Activated CD4-positive, CD25-positive, alpha-beta regulatory T cell treated with anti-CD3 and anti-CD28 coated beads, Interleukin-2, amount 50 U/mL, for 24 hours (primary cell): Measurements from ENCODE around the gene LPIN1.

ENCODE experiments used
- ATAC-seq, 2 donors: fragments of 150-1000 bp; cut with Tn5 transposase; one replicate each; pipeline ENCODE4 v1.10.0; 2021; ENCODE audit warnings: mild to moderate bottlenecking in 1 of 2, moderate library complexity in 1 of 2

Gene LPIN1

DNA sequence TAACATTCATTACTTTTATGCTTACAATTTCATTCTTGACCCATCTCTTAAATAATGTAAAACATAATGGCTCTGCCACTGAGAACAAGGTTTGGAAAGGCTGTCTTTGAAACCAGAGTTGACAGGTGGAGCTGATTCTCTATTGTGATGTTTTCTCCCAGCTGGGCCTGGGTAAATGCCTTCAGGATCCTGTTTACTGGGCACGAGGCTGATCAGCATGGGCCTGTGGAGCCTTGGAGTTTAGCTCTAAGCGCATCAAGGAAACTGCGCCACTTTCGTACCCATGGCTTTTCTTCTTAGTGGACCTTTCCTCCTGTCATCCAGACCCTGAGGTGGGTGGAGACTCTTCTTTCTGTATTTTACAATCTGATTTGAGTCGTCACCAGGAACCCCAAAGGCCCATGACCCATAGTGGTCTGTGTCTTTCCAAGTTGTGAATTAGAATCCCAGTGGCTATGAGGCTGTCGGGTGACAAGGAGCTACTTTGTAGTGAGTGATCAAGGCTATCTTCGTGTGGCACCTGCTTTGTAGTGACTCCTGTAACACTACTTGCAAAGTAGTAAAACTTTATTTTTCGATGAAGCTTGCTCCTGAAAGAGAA is 123.1 kb downstream of the LPIN1 start:
- no peak for ATAC-seq

DNA sequence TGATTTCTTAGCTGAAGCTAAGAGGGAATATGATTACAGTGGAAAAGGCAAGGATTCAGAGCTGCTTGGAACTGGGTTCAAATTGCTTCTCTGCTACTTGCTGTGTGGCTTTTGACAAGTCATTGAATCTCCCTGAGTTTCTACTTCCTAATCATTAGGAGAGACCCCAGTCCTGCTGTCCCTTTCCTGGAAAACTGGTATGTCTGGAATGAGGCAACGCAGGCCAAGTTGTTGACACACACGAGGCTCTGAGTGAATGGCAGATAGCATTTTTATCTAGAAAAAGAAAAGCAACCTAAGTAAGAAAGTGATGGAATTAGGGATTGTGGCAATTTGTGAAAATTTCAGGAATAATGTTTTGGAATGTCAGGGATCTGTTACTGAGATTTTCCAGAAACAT is 123.6 kb downstream of the LPIN1 start:
- no peak for ATAC-seq

DNA sequence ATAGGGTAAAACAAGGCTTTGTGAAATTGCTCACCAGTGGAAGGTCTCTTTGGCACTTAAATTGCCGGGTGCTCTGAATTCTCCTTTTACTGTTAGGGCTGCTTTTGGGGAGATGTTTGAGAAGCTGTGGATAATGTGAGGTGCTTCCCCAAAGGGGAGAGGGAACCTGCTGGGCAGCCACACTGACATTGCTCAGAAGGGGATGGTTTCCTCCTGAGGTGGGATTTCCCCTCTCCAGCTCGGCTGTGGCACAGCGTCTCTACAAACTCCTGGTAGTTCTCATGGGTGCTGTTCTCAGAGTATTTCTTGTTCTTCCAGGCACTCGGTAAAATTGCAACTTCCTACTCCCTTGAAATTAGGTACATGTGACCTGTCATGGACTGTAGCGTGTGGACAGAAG is 124.2 kb downstream of the LPIN1 start:
- ATAC-seq: no peak

DNA sequence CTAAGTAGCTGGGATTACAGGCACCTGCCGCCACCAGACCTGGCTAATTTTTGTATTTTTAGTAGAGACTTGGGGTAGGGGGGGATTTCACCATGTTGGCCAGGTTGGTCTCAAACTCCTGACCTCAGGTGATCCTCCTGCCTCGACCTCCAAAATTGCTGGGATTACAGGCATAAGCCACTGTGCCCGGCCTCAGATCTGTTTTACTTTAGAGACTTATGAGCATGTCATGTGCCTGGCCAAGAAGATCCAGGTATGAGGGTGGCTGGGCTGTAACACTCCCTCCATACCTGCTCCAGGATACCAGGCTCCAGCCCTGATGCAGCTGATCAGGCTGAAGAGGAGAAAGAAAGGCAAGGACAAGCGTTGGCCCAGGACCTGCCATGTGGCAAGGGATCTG is 125.0 kb downstream of the LPIN1 start:
- ATAC-seq: no peak

DNA sequence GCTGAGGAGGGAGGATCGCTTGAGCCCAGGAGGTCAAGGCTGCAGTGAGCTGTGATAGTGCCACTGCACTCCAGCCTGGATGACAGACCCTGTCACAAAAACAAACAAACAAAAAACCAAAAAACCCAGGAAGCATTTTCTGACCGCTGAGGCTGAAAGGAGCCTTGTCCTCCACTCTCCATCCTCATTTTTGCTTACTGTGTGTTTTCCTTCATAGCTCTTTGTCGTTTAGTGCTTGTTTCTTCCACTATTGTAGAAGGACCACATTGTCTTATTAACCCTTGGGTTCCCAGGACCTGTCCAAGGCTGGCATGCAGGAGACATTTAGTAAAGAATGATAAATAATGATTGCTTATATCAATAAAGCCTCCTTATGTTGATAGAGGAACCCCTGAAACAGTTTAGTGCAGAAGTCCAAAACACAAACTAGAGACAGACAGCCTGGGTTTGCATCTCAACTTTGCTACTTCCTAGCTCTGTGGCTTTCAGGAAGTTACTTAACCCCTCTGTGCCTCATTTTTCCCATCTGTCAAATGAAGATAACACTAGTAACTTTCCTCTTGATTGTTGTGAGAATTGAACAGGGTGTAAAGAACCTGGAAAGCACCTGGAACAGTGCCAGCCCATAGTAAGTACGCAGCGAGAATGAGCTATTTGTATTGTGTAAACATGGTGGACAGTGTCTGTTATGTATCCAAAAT is 126.0 kb downstream of the LPIN1 start:
- no peak for ATAC-seq

- no peak for ATAC-seq
Observed at GRCh38 chr2:11872948-11873269, 126.5 kb downstream of the LPIN1 start.

GRCh38 chr2:11873356-11874154 is 127.1 kb downstream of the LPIN1 start:
- no peak for ATAC-seq

DNA sequence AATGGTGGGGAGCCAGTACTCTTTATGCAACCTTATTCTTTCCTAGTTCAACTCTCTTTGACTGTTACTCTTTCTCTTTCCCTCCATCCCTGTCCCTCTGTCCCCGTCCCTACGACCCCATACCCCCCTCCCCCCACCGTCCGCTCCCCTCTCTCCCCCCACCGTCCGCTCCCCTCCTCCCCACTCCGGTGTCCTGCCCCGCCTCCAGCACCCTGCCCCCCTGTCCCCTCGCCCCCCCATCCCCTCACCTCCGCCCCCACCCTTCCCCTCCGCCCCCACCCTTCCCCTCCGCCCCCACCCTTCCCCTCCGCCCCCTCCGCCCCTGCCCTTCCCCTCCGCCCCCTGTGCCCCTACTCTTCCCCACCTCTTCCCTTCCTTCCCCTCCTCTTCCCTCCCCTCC is 128.4 kb downstream of the LPIN1 start:
- ATAC-seq: no peak

DNA sequence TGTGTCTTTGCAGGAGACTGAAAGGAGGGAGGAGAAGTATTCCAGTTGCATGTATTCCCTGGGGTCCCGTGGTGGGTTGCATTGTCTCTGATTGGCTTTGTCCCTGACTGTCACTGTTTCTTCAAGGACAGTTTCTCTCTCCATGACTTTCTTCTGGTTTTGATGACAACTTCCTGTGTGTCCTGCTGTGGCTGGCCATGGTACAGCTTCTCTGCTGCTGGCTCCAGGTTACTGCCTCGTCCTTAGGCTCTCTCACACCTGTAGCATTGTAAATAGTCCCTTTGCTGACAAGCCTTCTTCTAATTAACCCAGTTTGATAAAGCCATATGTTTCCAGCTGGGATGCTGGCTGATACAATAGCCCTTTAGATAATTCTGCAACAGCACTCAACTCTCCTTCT is 129.0 kb downstream of the LPIN1 start:
- ATAC-seq: no peak

DNA sequence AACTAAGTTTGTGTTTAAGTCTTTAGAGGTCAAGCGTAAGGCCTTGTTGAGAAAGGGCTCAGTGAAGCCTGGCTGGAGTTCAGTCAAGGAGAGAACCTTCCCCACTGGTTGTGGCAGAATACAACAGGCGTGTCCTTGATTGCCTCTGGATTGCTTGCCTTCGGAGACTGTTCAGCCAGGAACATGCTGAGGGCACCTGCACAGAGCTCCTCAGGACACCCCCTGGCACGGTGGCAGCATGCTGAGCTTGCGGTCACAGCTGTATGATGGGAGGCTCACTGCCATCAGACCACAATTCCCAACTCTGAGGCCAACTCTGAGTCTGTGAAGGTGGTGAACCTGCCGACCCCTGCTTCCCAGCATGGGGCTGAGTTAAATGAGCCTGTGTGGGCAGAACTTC is 130.0 kb downstream of the LPIN1 start:
- ATAC-seq: no peak

- ATAC-seq: no peak
Observed at GRCh38 chr2:11876889-11877288, 130.5 kb downstream of the LPIN1 start.
